Naive thymus-derived CD4-positive, alpha-beta T cell (primary cell): ENCODE data around the gene CCDC12. TPM values are rescaled to one million over a fixed set of nuclear protein-coding genes. Genes with fewer than 3 reads are reported as not detected.

Source experiments
- ATAC-seq: fragments of 150-1000 bp; cut with Tn5 transposase; 2 replicates; pipeline ENCODE4 v1.10.0; 2021; ENCODE audit warnings: mild to moderate bottlenecking, moderate library complexity
- CTCF ChIA-PET: fragments of 350-600 bp; sonication (Branson Sonifier 250); formaldehyde crosslinking; loops from one replicate; lab custom pipeline; 2021; ENCODE audit warnings: antibody characterized with exemption; lab: Charles Lee
- POLR2A ChIA-PET: fragments of 350-600 bp; sonication (Branson Sonifier 250); formaldehyde crosslinking; loops from one replicate; lab custom pipeline; 2021; ENCODE audit warnings: antibody characterized with exemption, inconsistent platforms; lab: Charles Lee
- DNase-seq, 9 donors: peaks; one replicate each; pipeline versions ENCODE4 v3.0.0 to v3.0.0-alpha.2; 2020 to 2022; ENCODE audit warnings: mixed read lengths in 1 of 9
- H3K27ac ChIP-seq: one replicate; pipeline ENCODE4 v1.7.0; 2013; ENCODE audit warnings: mild to moderate bottlenecking, low read depth, low read length, moderate library complexity
- H3K27me3 ChIP-seq, 2 donors: one replicate each; pipeline ENCODE4 v1.7.0; 2013; ENCODE audit warnings: low read length in 2 of 2, mild to moderate bottlenecking in 2 of 2, moderate library complexity in 2 of 2; ENCODE audit not compliant: control insufficient read depth in 2 of 2, insufficient read depth in 2 of 2
- H3K36me3 ChIP-seq, 3 experiments: 1 replicate in 2 of 3; 2 replicates in 1 of 3; pipeline ENCODE4 v1.7.0; 2013; ENCODE audit warnings: low read length in 3 of 3, mild to moderate bottlenecking in 3 of 3, moderate library complexity in 1 of 3; ENCODE audit not compliant: insufficient read depth in 3 of 3, control insufficient read depth in 2 of 3
- H3K4me1 ChIP-seq, 2 donors: one replicate each; pipeline ENCODE4 v1.7.0; 2013; ENCODE audit warnings: low read length in 2 of 2, mild to moderate bottlenecking in 2 of 2, moderate library complexity in 1 of 2; ENCODE audit not compliant: control insufficient read depth in 2 of 2, insufficient read depth in 2 of 2
- H3K4me3 ChIP-seq: 2 replicates; pipeline ENCODE4 v1.7.0; 2013; ENCODE audit warnings: mild to moderate bottlenecking, low read length
- H3K9me3 ChIP-seq, 3 experiments: 1 replicate in 2 of 3; 2 replicates in 1 of 3; pipeline ENCODE4 v1.7.0; 2013; ENCODE audit warnings: low read length in 3 of 3; ENCODE audit not compliant: control insufficient read depth in 2 of 3
- H3K27ac Mint-ChIP-seq, 9 donors: one replicate each; pipeline ENCODE4 v1.8.0; 2020 to 2022; ENCODE audit warnings: mixed read lengths in 9 of 9, mild to moderate bottlenecking in 8 of 9, moderate library complexity in 5 of 9, inconsistent platforms in 2 of 9
- H3K27me3 Mint-ChIP-seq, 5 donors: one replicate each; pipeline ENCODE4 v1.8.0; 2021 to 2022; ENCODE audit warnings: mixed read lengths in 5 of 5, mild to moderate bottlenecking in 1 of 5
- H3K36me3 Mint-ChIP-seq, 5 donors: one replicate each; pipeline ENCODE4 v1.8.0; 2020 to 2022; ENCODE audit warnings: mixed read lengths in 5 of 5, mild to moderate bottlenecking in 3 of 5, inconsistent platforms in 1 of 5
- H3K4me1 Mint-ChIP-seq, 7 donors: one replicate each; pipeline ENCODE4 v1.8.0; 2020 to 2022; ENCODE audit warnings: mixed read lengths in 7 of 7, mild to moderate bottlenecking in 3 of 7, inconsistent platforms in 1 of 7
- H3K4me3 Mint-ChIP-seq, 10 donors: one replicate each; pipeline ENCODE4 v1.8.0; 2020 to 2022; ENCODE audit warnings: mild to moderate bottlenecking in 10 of 10, mixed read lengths in 10 of 10, moderate library complexity in 6 of 10, inconsistent platforms in 2 of 10
- H3K9me3 Mint-ChIP-seq, 11 donors: one replicate each; pipeline ENCODE4 v1.8.0; 2020 to 2022; ENCODE audit warnings: mixed read lengths in 11 of 11, mild to moderate bottlenecking in 4 of 11, inconsistent platforms in 1 of 11, moderate library complexity in 1 of 11
- intact Hi-C, 2 donors: fragments of 100-400 bp; cut with micrococcal nuclease; formaldehyde crosslinking; loops; one replicate each; pipeline ENCODE4 v1.15.1; 2023
- polyA plus RNA-seq, 2 donors: library from polyadenylated mRNA; unstranded; fragments of 300-500 nt; fragmentation: Illumina TruSeq; gene quantifications; one replicate each; pipeline ENCODE4 v1.2.3, GENCODE V29; 2021
- total RNA-seq, 6 experiments: library from RNA in 5 of 6; stranded (reverse) in 5 of 6; gene quantifications; 1 replicate in 5 of 6; 2 replicates in 1 of 6; pipeline ENCODE4 v1.2.3 and lab custom pipeline; 2021 to 2026

CCDC12 gene
- total and polyA plus RNA-seq, 7 experiments from 2014 or later = 51.6 to 115 (median 60.2) TPM

- no peak overlapping the region for H3K27ac ChIP-seq
- Mint-ChIP-seq H3K4me1 (peaks cover 7 to 15% (median 10%) of the 10 kb centered on the region in 7 donors), H3K9me3 (no peaks in the 10 kb centered on the region), H3K4me3 (no peak overlapping the region), H3K36me3 (peaks cover 0 to 19% (median 9%) of the 10 kb centered on the region in 5 donors), H3K27ac (no peak overlapping the region), H3K27me3 (no peaks in the 10 kb centered on the region)
- H3K4me3 ChIP-seq = no peak overlapping the region
- CTCF ChIA-PET = interaction anchor here (1.3 kb wide), 1 partner anchor 10 kb away, joined by 4 read pairs; no protein-coding TSS in a partner anchor
- no peaks in the 10 kb centered on the region for H3K27me3 ChIP-seq
- H3K4me1 ChIP-seq = peaks cover 0 to 8% of the 10 kb centered on the region in 2 donors
- H3K9me3 ChIP-seq = no peaks in the 10 kb centered on the region
- intact Hi-C loops = no loop called here
- ATAC-seq (no peak), DNase-seq (no peak)
- POLR2A ChIA-PET = no interaction called here
- peaks cover 7 to 77% (median 40%) of the 10 kb centered on the region in 3 experiments for H3K36me3 ChIP-seq
Observed at GRCh38 chr3:47001731-47002170, 25.2 kb upstream of the CCDC12 start.

GRCh38 chr3:47000922-47001730 lies 24.6 kb upstream of the CCDC12 start:
- ATAC-seq (no peak), DNase-seq (no peak)
- H3K4me3 ChIP-seq = no peak overlapping the region
- H3K27me3 ChIP-seq = no peaks in the 10 kb centered on the region
- no peaks in the 10 kb centered on the region for H3K9me3 Mint-ChIP-seq
- H3K36me3 Mint-ChIP-seq = peaks cover 0 to 19% (median 6%) of the 10 kb centered on the region in 5 donors
- H3K4me1 Mint-ChIP-seq = peaks cover 7 to 16% (median 11%) of the 10 kb centered on the region in 7 donors
- H3K27ac Mint-ChIP-seq = no peak overlapping the region
- intact Hi-C loops = no loop called here
- no peak overlapping the region for H3K27ac ChIP-seq
- ChIA-PET CTCF (no interaction called here), POLR2A (no interaction called here)
- H3K9me3 ChIP-seq = no peaks in the 10 kb centered on the region
- H3K4me1 ChIP-seq = peaks cover 0 to 10% of the 10 kb centered on the region in 2 donors
- H3K36me3 ChIP-seq = peaks cover 7 to 71% (median 33%) of the 10 kb centered on the region in 3 experiments
- no peak overlapping the region for H3K4me3 Mint-ChIP-seq
- H3K27me3 Mint-ChIP-seq = no peaks in the 10 kb centered on the region

GRCh38 chr3:47000198-47000815 lies 23.8 kb upstream of the CCDC12 start:
- intact Hi-C loops = no loop called here
- CTCF ChIA-PET = no interaction called here
- no peak for DNase-seq

GRCh38 chr3:46999516-47000197 lies 23.1 kb upstream of the CCDC12 start:
- H3K4me1 ChIP-seq = peaks cover 0 to 10% of the 10 kb centered on the region in 2 donors
- no peak overlapping the region for H3K4me3 ChIP-seq
- Mint-ChIP-seq H3K36me3 (peaks cover 0 to 17% (median 0%) of the 10 kb centered on the region in 5 donors), H3K27me3 (no peaks in the 10 kb centered on the region), H3K4me3 (no peak overlapping the region), H3K27ac (no peak overlapping the region), H3K4me1 (peaks cover 7 to 16% (median 11%) of the 10 kb centered on the region in 7 donors), H3K9me3 (no peaks in the 10 kb centered on the region)
- POLR2A ChIA-PET = no interaction called here
- no peaks in the 10 kb centered on the region for H3K9me3 ChIP-seq
- H3K27me3 ChIP-seq = no peaks in the 10 kb centered on the region
- H3K27ac ChIP-seq = no peak overlapping the region
- peaks cover 7 to 64% (median 29%) of the 10 kb centered on the region in 3 experiments for H3K36me3 ChIP-seq
- CTCF ChIA-PET = interaction anchor here (1.1 to 2.3 kb wide), 2 partner anchors 20 to 52 kb away, joined by 3 to 9 read pairs; partner anchors contain the start of gene NBEAL2
- intact Hi-C loops = loop anchor here in 1 of 2 donors (2.0 kb wide), 1 partner anchor 133 kb away; no protein-coding TSS in a partner anchor
- ATAC-seq (no peak), DNase-seq (no peak)

More at GRCh38 chr3:47000198-47000815, 23.8 kb upstream of the CCDC12 start:
- Mint-ChIP-seq H3K4me1 (peaks cover 7 to 16% (median 11%) of the 10 kb centered on the region in 7 donors), H3K27ac (no peak overlapping the region), H3K9me3 (no peaks in the 10 kb centered on the region), H3K36me3 (peaks cover 0 to 17% (median 0%) of the 10 kb centered on the region in 5 donors), H3K4me3 (no peak overlapping the region), H3K27me3 (no peaks in the 10 kb centered on the region)
- POLR2A ChIA-PET = no interaction called here
- peaks cover 7 to 66% (median 30%) of the 10 kb centered on the region in 3 experiments for H3K36me3 ChIP-seq
- H3K27me3 ChIP-seq = no peaks in the 10 kb centered on the region
- H3K9me3 ChIP-seq = no peaks in the 10 kb centered on the region
- H3K27ac ChIP-seq = no peak overlapping the region
- H3K4me3 ChIP-seq = no peak overlapping the region
- H3K4me1 ChIP-seq = peaks cover 0 to 10% of the 10 kb centered on the region in 2 donors
- ATAC-seq = no peak

- H3K4me1 ChIP-seq = peaks cover 0 to 10% of the 10 kb centered on the region in 2 donors
- ATAC-seq (no peak), DNase-seq (no peak)
- intact Hi-C loops = loop anchor here (1.0 to 2.0 kb wide), 10 partner anchors 12 to 325 kb away; partner anchors contain the start of gene NBEAL2 (in 2 of the 2)
- no peaks in the 10 kb centered on the region for H3K9me3 ChIP-seq
- peaks cover 7 to 58% (median 22%) of the 10 kb centered on the region in 3 experiments for H3K36me3 ChIP-seq
- Mint-ChIP-seq H3K9me3 (no peaks in the 10 kb centered on the region), H3K27ac (peak overlapping the region in 2 of 9 donors; percentile 41 to 47), H3K4me3 (no peak overlapping the region), H3K27me3 (no peaks in the 10 kb centered on the region), H3K4me1 (peaks cover 7 to 18% (median 11%) of the 10 kb centered on the region in 7 donors), H3K36me3 (peaks cover 0 to 19% (median 0%) of the 10 kb centered on the region in 5 donors)
- POLR2A ChIA-PET = no interaction called here
- H3K27ac ChIP-seq = no peak overlapping the region
- H3K4me3 ChIP-seq = no peak overlapping the region
- CTCF ChIA-PET = interaction anchor here (0.5 to 2.5 kb wide), 10 partner anchors 12 to 293 kb away, joined by 3 to 15 read pairs (median 4); partner anchors contain the start of gene NBEAL2
- H3K27me3 ChIP-seq = no peaks in the 10 kb centered on the region
Observed at GRCh38 chr3:46998852-46999515, 22.4 kb upstream of the CCDC12 start.
